Heart right ventricle (tissue), 16 donors: ENCODE results near the gene COL4A2. TPM values are rescaled to one million over a fixed set of nuclear protein-coding genes. Genes with fewer than 3 reads are reported as not detected.
A peak's percentile ranks its signal among the peaks of the same experiment; 100 is the strongest.

ENCODE experiments used
- ATAC-seq, 8 donors: fragments of 200-7000 bp; cut with Tn5 transposase; one replicate each; pipeline ENCODE4 v1.9.1; 2020; ENCODE audit warnings: mild to moderate bottlenecking in 8 of 8, moderate library complexity in 8 of 8, moderate number of reproducible peaks in 1 of 8
- DNase-seq, 2 donors: peaks; one replicate each; pipeline ENCODE4 v3.0.0-alpha.2; 2020
- H3K27ac ChIP-seq, 10 donors: fragments of 200-600 bp; sonication (generic) in 2 of 10; one replicate each; pipeline versions ENCODE4 v1.5.0 to v1.8.0; 2020 to 2022; ENCODE audit warnings: mild to moderate bottlenecking in 3 of 10
- H3K27me3 ChIP-seq, 7 donors: fragments of 200-600 bp; one replicate each; pipeline ENCODE4 v1.8.0; 2021 to 2022; ENCODE audit warnings: mild to moderate bottlenecking in 2 of 7
- H3K36me3 ChIP-seq, 9 donors: fragments of 200-600 bp; sonication (generic) in 1 of 9; one replicate each; pipeline versions ENCODE4 v1.5.0 to v1.8.0; 2020 to 2022; ENCODE audit warnings: mild to moderate bottlenecking in 2 of 9
- H3K4me1 ChIP-seq, 9 donors: fragments of 200-600 bp; sonication (generic) in 1 of 9; one replicate each; pipeline versions ENCODE4 v1.5.0 to v1.8.0; 2020 to 2022; ENCODE audit warnings: mild to moderate bottlenecking in 4 of 9
- H3K4me3 ChIP-seq, 10 donors: fragments of 200-600 bp; sonication (generic) in 2 of 10; one replicate each; pipeline versions ENCODE4 v1.5.0 to v1.8.0; 2020 to 2022; ENCODE audit warnings: mild to moderate bottlenecking in 7 of 10, moderate library complexity in 2 of 10
- H3K9me3 ChIP-seq, 11 donors: fragments of 200-600 bp in 10 of 11; sonication (generic) in 2 of 11; one replicate each; pipeline versions ENCODE4 v1.5.0 to v1.8.0; 2013 to 2022; ENCODE audit warnings: mild to moderate bottlenecking in 2 of 11, control low read depth in 1 of 11, moderate library complexity in 1 of 11
- CTCF ChIP-seq, 9 donors: fragments of 200-600 bp; sonication (generic) in 2 of 9; IDR thresholded peaks; one replicate each; pipeline versions ENCODE4 v1.5.0 to v1.8.0; 2021 to 2022; ENCODE audit warnings: antibody characterized with exemption in 9 of 9, mild to moderate bottlenecking in 5 of 9, moderate library complexity in 1 of 9
- WGBS, 2 donors: extraction: QIAGEN DNeasy Blood & Tissue Kit; methylation state at CpG; one replicate each; pipeline ENCODE4 v1.1.7; 2013; ENCODE audit warnings: inconsistent platforms in 1 of 2; 5-methylcytosine and 5-hydroxymethylcytosine counted together
- intact Hi-C, 10 donors: fragments of 100-400 bp; cut with DNase I; formaldehyde crosslinking; loops; one replicate each; pipeline versions ENCODE4 v1.11.1 to v1.14.2; 2022
- polyA plus RNA-seq, 2 donors: library from polyadenylated mRNA; stranded (reverse); fragments of 200-250 nt; gene quantifications; one replicate each; pipeline ENCODE4 v1.2.3, GENCODE V29; 2013
- total RNA-seq, 10 donors: library from RNA; stranded (reverse); fragmentation: NEBNext Ultra II Directional in 3 of 10; extraction: Animal tissue kit (Norgen Biotek cat#: 25700) in 3 of 10; gene quantifications; one replicate each; pipeline versions ENCODE4 v1.2.1 to v1.2.4, GENCODE V29; 2021 to 2023
- donor health status: Arrhythmogenic right ventricular cardiomyopathy.
- donor health status: ischemic (EF 13 %, LVEDD 7.1; RV severe dilation, severe dysfunction).
- donor health status: healthy with polysubstance abuse.
- donor health status: DM: no; HTN: yes; CAD: no.
- donor health status: DM: no; HTN: no; CAD: no.
- donor health status: ischemic (EF 25% LVEDD 6.9; RV normal size, moderate dysfunction).
- donor health status: ischemic (EF 25% LVEDD 5.7; RV mildly dilated, moderate dysfunction).
- donor health status: healthy.
- donor health status: DM: yes; HTN: yes; CAD: no.
- donor health status: Ischemic cardiomyopathy.
- donor health status: ischemic (EF 35%, LVEDD 5.7; RV mildly dilated, moderate dysfunction).
- donor health status: nonischemic (EF 11% LVEDD 7.7; RV severe dilation, severe dysfunction).
- donor health status: DM: yes; HTN: yes; CAD: no.
- donor health status: PGD.
- donor health status: ischemic (EF 29% LVEDD 5.4; RV normal size, mild dysfunction).
- donor health status: nonischemic (EF 23%, LVEDD 6.1; RV moderate dilation, normal function).

Gene COL4A2
- total and polyA plus RNA-seq, 12 donors = 81.7 to 301 (median 128) TPM

GRCh38 chr13:110539894-110540293 is 232.8 kb downstream of the COL4A2 start:
- Histone ChIP-seq H3K4me3 (no peak overlapping the region), H3K27ac (peak overlapping the region in 2 of 10 donors; percentile 39 to 47), H3K9me3 (peaks cover 0 to 5% (median 0%) of the 10 kb centered on the region in 11 donors), H3K27me3 (no peaks in the 10 kb centered on the region), H3K36me3 (peaks cover 0 to 6% (median 0%) of the 10 kb centered on the region in 9 donors), H3K4me1 (peaks cover 5 to 67% (median 42%) of the 10 kb centered on the region in 9 donors)
- no peak for DNase-seq
- WGBS, 2 donors = 56 to 67% methylated on average over 5 of the region's 5 CpGs
- no peak for ATAC-seq
- intact Hi-C loops = no loop called here
- TF ChIP-seq CTCF (IDR thresholded peaks at IDR 0.05) = no peak

GRCh38 chr13:110540871-110541525 is 233.9 kb downstream of the COL4A2 start:
- no peaks in the 10 kb centered on the region for H3K27me3 ChIP-seq
- no peak for TF ChIP-seq CTCF (IDR thresholded peaks at IDR 0.05)
- intact Hi-C loops = no loop called here
- H3K36me3 ChIP-seq = peaks cover 0 to 3% (median 0%) of the 10 kb centered on the region in 9 donors
- H3K9me3 ChIP-seq = peaks cover 0 to 5% (median 0%) of the 10 kb centered on the region in 11 donors
- peak overlapping the region in 8 of 10 donors; percentile 14 to 66 (median 50) for H3K27ac ChIP-seq
- 61 to 67% methylated on average over 15 of the region's 15 CpGs for WGBS, 2 donors
- peak in 3 of 8 donors; percentile 14 to 45 (median 30) for ATAC-seq
- DNase-seq = no peak
- peaks cover 5 to 65% (median 41%) of the 10 kb centered on the region in 9 donors for H3K4me1 ChIP-seq
- no peak overlapping the region for H3K4me3 ChIP-seq

GRCh38 chr13:110541526-110541920 is 234.4 kb downstream of the COL4A2 start:
- DNase-seq = no peak
- TF ChIP-seq CTCF (IDR thresholded peaks at IDR 0.05) = no peak
- H3K9me3 ChIP-seq = peaks cover 0 to 5% (median 0%) of the 10 kb centered on the region in 11 donors
- peak in 4 of 8 donors; percentile 24 to 35 (median 28) for ATAC-seq
- peaks cover 0 to 3% (median 0%) of the 10 kb centered on the region in 9 donors for H3K36me3 ChIP-seq
- WGBS, 2 donors = 31 to 50% methylated on average over 4 of the region's 4 CpGs
- H3K4me3 ChIP-seq = no peak overlapping the region
- peak overlapping the region in 8 of 10 donors; percentile 14 to 66 (median 50) for H3K27ac ChIP-seq
- H3K27me3 ChIP-seq = no peaks in the 10 kb centered on the region
- intact Hi-C loops = no loop called here
- H3K4me1 ChIP-seq = peaks cover 5 to 66% (median 43%) of the 10 kb centered on the region in 9 donors

- no peak for ATAC-seq
- WGBS, 2 donors = 53 to 68% methylated on average over 6 of the region's 6 CpGs
- Histone ChIP-seq H3K27ac (peak overlapping the region in 1 of 10 donors; percentile 20), H3K4me3 (no peak overlapping the region), H3K36me3 (peaks cover 0 to 3% (median 0%) of the 10 kb centered on the region in 9 donors), H3K9me3 (peaks cover 0 to 5% (median 0%) of the 10 kb centered on the region in 11 donors), H3K4me1 (peaks cover 5 to 69% (median 51%) of the 10 kb centered on the region in 9 donors), H3K27me3 (no peaks in the 10 kb centered on the region)
- TF ChIP-seq CTCF (IDR thresholded peaks at IDR 0.05) = no peak
- intact Hi-C loops = no loop called here
- no peak for DNase-seq
Measured at GRCh38 chr13:110542169-110542796, 235.2 kb downstream of the COL4A2 start.
